Measurements from ENCODE around the gene TBL1X. TPM values are rescaled to one million over a fixed set of nuclear protein-coding genes. Genes with fewer than 3 reads are reported as not detected.

Gene TBL1X
- total RNA-seq, 1 donor from 2014 or later, result 12.3 TPM

DNA sequence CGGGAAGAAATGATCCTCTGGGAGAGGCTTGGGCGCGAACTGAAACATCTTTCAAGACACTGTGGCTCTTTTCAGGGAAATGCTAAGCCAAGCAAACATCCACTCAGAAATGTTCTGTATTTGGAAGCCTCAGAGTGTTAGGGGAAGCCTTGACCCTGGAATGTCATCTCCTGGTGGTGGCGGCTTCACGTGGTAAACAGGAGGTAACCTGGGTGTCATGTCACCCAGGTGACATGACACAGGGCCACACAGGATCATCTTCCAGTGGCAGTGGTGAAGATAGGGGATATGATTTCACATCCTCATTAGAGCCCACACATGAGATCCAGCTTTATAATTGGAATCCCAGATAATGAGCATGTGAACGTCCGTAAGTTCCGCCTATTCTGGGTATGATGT, 140.0 kb downstream of the TBL1X start:
- DNase-seq, result no peak
- no peak for ATAC-seq
- intact Hi-C loops (cut with micrococcal nuclease), result no loop called here

DNA sequence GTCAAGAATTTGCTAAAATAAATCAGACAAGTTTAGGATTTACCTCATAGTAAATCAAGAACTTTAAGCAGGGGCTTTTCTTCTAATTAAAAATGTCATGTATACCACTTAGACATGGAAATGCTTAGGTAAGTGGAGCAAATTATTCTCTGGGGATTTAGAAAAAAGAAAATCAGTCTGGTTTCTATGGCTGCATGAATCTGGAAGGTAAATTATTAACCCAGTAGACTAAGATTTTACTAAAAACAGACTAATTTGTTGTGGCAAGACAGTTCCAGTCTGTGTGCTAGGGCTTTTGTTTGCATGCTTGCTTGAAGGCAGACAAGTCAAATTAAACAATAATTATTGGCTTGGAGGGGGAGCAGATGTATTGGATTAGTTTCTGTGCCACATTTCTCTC, 140.6 kb downstream of the TBL1X start:
- intact Hi-C loops (cut with micrococcal nuclease), result no loop called here
- DNase-seq (no peak), ATAC-seq (no peak)

DNA sequence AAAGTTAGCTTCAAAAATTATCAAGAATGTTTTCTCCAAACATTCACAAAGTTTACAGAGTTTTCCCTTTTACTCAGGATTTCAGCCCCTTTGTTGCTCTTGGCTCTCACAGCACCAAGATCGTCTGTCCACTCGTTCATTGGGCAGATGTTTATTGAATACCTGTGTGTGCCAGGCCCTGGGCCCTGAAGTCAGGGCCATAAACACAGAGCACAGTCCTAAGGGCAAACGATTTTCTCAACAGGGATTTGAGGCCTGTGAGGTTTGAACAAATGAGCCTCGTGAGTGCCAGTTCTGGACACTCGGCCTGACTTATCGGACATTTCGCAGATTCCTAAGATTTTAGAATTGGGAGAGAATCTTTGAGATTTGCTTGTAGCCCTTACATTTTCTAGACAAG, 142.1 kb downstream of the TBL1X start:
- ATAC-seq (no peak), DNase-seq (no peak)
- intact Hi-C loops (cut with micrococcal nuclease), result no loop called here

DNA sequence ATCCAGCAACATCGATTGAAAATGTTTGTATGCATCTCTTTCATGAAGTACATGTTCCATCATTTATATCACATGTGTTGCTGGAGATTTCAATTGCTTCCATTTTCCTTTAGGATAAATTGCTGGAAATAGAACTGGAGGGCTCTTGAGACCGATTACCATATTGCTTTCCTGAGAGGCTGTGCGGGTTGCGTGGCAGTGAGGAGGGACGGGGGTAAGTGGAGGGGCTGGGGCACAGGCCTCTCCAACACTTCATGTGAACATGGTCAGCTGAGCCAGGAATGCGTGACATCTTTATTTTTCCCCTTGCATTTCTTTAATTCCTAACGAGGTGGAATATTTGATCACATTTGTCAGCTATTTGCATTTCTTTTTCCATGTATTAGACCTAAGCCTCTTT, 144.6 kb downstream of the TBL1X start:
- ATAC-seq, result no peak
- DNase-seq, result no peak
- intact Hi-C loops (cut with micrococcal nuclease), result no loop called here

DNA sequence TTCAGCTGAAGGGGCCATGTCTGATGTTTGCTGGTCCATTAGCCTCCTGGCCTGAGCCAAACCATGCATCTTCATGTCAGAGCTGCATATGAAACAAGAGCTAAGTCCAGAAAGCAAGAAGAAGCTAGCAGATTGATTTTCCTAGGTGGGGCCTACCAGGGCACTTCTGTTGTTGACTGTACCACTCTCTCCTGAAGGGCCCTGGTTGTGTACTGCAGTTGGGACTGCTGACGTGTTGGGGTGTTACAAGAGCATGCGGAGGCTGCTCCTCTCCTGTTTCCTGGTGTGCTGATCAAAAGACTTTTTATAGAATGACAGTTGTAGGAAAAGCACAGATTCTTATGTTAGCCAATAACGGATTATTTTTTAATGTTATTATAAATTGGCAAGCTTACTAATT, 145.1 kb downstream of the TBL1X start:
- DNase-seq, result no peak
- no peak for ATAC-seq
- intact Hi-C loops (cut with micrococcal nuclease), result no loop called here

DNA sequence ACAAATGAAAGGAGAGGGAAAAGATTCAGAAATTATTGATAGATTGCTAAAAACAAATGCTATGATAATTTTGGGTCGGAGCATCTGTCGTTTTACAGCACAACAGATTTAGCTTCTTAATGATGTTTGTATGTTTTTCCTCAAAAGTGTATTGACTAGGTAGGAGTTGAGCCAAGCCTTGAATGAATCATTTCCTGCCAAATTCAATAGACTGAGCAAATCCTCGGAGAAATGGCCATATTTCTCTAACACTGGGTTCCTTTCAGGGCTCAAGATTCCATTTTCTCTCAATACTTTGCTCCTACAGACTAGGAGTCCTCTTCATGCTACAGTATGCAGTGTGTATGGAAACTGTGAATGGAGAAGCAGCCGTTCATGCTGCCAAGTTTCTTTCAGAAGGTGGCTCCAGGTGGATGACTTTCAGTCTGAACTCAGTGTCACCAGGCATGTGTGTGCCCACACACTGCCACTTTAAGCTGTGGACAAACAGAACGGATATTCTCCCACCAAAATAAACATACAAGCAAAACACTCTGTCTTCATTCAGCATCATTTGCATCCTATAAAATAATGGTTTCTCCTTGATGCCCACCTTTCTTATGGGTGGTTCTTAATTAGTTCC, 146.0 kb downstream of the TBL1X start:
- ATAC-seq (no peak), DNase-seq (no peak)
- intact Hi-C loops (cut with micrococcal nuclease), result no loop called here

DNA sequence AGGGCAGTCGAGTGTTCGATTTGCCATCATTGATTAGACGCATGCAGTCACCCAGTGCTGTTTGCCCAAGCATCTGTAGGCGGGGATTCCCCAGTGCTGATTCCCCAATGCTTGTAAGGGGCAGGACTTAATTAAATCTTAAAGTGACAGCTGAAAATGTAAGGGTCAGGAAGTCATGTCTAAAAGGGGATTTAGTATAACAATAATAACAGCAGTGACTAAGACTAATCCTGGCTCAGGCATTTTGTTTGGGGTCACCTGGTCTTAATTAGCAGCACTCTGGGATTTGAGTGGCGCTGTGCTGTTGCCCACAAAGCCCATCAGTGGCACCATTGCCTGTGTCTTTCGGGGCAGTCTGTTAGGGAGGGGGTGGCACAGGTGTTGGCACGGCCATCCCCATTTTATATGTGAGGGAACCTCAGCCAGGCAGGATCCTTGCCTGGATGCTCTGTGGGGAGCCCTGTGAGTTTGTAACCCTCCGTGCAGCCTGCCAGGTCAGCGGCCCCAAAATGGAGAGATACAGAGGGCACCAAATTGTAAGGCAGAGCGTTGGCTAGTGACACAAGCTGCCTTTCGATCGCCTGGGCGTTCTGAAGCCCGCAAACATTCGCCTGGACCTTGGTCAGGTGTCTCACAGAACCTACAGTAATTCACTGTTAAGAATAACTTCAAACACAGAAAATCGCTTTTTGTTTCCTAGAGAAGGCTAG, 146.7 kb downstream of the TBL1X start:
- DNase-seq, result no peak
- intact Hi-C loops (cut with micrococcal nuclease), result no loop called here
- no peak for ATAC-seq

DNA sequence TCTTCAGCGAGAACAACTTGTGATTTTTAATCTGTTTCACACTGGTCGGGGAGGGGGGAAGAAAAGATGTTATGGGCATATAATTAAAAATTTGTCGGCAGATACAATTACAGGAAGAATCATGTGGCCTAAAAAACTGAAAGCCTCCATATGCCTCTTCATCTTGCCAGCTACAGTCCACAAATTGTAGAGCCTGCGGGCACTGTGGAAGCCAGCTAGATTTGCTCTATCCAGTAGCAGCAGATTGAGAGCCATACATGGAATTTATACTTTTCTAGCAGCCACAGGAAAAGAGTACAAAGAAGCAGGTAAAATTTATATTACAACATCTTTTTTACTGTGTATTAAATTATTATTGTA, 147.3 kb downstream of the TBL1X start:
- ATAC-seq, result no peak
- intact Hi-C loops (cut with micrococcal nuclease), result no loop called here
- no peak for DNase-seq

DNA sequence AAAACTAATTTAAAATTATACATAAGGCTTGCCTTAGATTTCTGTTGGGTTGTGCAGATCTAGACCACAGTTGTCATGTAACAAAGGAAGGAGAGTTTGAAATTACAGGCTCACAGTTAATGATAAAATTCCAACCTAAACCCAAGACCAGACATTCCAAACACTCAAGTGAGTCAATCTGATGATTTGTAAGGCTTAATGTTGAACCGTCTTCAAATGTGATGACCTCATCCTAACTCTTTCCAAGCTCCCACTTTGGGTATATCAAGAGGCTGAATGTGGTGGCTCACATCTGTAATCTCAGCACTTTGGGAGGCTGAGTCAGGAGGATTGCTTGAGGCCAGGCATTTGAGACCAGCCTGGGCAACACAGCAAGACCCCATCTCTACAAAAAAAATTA, 149.2 kb downstream of the TBL1X start:
- no peak for ATAC-seq
- intact Hi-C loops (cut with micrococcal nuclease), result no loop called here
- no peak for DNase-seq

DNA sequence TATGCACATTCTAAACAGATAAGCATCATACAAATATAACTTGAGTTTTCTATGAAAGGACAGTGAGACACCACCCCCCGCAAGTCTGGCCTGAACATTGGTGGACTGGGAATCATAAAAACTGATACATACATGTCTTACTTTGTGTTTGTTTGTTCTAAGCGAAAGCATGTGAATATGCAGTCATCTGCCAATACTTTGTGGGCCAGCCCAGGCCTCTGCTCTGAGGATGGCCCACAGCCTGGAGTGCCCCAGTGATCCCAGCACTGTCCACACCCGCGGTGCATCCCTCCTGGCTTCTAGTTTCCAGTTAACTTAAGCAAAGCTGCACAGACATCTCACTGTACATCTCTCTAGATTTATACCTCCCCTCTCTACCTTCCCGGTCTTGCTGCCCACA, 154.3 kb downstream of the TBL1X start:
- ATAC-seq, result no peak
- intact Hi-C loops (cut with micrococcal nuclease), result no loop called here
- DNase-seq, result no peak

DNA sequence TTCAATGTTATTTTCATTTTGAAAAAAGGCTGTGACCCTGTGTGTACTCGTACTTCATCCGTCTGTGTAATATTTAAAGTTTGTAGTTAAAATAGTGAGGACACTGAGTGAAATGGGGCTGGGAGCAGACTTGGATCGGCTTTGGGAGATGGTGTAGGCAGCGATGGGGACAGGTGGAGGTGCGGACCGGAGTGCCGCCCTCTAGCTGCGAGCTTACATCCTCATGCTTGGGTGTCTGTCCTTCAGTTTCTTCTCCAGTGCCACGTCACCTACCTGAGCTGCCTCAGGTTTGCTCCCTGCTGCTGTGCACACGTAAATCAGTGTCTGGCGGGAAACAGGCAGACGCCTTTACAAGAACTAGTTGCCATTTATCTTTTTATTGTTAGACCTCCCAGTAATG, 154.7 kb downstream of the TBL1X start:
- intact Hi-C loops (cut with micrococcal nuclease), result no loop called here
- DNase-seq, result no peak
- ATAC-seq, result no peak

DNA sequence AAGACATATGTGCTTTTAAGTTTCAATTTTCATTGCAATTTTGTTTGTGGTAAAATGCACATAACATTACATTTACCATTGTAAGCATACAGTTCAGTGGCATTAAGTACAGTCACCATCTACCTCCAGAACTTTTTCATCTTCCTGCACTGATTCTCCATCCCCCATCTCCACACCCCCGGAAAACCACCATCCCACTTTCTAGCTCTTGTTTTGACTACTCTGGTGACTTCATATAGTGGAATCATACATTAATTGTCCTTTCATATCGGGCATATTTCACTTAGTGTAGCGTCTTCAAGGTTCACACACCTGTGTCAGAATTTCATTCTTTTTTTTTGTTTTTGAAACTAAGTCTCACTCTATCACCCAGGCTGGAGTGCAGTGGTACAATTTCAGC, 157.3 kb downstream of the TBL1X start:
- DNase-seq, result no peak
- intact Hi-C loops (cut with micrococcal nuclease), result no loop called here
- ATAC-seq, result no peak

DNA sequence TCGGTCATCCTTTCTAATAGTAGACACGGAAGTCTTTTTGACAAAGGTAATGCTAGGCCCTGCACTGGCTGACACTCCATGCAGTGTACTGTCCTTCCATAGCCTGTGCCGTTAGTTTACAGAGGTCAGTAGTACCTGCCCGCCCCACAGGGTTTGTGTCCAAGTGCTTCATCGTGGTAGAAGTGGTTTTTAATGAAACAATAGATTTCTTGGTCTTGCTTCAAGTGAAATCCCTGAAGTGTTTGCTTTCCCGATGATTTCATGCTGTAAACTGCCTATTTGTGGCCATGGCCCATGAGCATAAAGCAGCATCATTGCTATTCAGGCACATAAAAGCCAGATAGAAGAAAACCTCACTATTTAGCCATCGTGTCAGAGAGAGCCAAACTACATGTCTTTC, 161.5 kb downstream of the TBL1X start:
- DNase-seq (no peak), ATAC-seq (no peak)
- intact Hi-C loops (cut with micrococcal nuclease), result no loop called here

DNA sequence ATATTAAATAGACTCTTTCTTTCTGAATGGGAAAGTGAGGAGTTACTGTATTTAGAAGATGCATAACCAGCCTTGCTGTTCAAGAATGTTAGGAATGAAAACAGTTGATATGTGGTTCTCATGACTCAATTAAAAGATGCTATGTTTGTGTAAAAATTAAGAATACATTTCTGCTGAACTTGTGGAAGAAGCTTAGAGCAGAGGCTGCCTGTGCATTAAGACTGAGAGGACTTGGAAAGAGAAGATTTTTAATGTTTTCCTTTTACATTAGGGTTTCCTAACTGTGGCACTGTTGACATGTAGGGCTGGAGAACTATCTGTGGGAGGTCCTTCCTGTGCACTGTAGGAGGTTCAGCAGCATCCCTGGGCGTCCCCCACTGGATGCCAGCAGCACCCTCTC, 163.1 kb downstream of the TBL1X start:
- intact Hi-C loops (cut with micrococcal nuclease), result no loop called here
- no peak for ATAC-seq
- no peak for DNase-seq

DNA sequence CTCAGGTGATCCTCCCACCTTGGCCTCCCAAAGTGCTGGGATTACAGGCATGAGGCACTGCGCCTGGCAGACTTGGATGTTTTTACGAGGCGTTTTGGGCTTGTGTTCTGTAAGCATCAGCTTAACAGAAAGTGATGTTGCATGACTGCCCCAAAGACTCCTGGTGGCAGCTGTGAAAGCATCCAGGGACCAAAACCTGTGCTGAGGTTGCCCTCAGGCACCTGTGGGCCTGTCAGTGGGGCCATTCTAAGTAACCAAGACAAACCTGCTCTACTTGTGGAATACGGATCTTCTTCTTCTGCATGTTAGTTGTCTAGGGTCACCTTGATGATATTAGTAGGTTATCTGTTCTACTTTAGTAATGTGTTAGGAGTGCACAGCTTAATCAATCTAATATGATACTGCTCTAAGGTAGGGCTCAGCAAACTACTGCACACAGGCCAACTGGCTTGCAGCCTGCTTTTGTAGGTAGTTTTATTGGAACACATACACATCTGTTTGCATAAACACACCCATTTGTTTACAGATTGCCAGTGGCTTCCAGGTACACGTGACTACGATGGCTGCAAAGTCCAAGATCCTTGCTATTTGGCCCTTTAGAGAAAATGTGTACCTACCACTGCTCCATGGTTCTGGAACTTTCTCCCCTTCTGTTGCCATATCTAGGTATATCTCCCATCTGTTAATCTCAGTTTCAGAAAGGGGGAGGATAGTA, 164.1 kb downstream of the TBL1X start:
- no peak for DNase-seq
- intact Hi-C loops (cut with micrococcal nuclease), result no loop called here
- ATAC-seq, result no peak

DNA sequence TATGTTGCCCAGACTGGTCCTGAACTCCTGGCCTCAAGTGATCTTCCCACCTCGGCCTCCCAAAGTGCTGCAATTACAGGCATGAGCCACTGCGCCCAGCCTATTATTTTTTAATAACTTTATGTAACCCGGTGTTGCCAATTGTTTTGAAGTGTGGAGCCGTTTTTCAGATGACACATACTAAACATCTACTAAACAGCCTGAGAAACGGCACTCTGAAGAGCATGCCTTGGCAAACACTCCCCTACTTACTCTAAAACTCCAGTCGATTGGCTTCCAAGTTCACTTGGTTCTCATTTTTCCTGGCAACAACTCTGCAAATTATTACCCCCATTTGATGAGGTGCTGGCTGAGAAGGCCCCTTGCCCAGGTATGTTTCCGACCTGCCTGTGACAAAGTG, 169.7 kb downstream of the TBL1X start:
- intact Hi-C loops (cut with micrococcal nuclease), result no loop called here
- DNase-seq, result no peak
- no peak for ATAC-seq

DNA sequence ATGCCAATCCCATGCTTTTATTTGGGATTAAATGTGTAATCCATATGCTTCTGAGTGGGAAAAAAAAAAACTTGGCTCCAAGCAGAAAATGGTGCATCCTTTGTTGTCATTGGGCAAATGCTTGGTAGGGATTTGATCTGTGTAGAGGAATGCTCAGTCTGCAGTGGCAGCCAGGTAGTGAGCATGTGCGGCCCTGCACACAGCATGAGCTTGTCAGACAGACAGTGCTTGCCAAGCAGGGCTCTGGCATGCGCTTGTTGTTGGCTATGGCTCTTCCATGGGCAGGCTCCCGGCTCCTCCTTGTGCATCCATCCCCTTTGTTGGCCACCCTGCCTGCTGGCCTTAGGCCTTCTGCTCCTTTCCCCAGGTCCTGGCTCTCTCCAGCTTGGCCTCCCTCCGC, 170.5 kb downstream of the TBL1X start:
- ATAC-seq (peak; percentile 94), DNase-seq (peak; percentile 67)
- intact Hi-C loops (cut with micrococcal nuclease), result no loop called here

DNA sequence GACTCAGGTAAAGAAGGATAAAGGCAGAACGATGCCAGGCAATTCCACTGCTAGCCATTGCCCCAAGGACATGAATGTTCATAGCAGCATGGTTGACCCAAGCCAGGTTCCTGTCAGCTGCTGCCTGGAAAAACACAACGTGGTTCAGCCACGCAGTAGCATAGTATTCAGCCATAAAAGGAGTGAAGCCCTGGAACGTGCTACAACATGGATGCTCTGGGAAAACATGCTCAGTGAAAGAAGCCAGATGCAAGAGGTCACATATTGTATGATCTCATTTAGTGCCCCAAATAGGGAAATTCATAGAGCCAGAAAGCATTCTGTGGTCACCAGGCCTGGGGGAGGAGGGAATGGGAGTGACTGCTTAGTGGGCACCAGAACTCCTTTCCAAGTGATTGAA, 170.9 kb downstream of the TBL1X start:
- intact Hi-C loops (cut with micrococcal nuclease), result no loop called here
- ATAC-seq (peak; percentile 61), DNase-seq (no peak)

DNA sequence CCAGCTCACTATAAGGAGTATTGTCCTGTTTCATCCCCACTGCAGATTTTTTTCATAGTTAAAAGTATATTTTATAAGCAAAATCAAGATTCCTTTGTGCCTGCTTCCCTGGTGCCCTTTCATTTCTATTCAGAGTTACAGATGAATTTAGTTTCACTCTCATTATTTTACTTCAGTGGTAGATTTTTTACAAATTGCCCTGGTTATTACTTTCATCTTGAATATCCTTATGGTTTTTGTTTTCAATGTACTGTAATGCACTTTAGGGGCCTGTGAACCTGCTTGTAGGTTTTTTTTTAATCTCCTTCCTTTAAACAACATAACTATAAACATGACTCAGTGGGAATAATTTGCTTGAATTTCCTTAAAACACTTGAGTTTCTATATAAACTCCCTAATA, 174.0 kb downstream of the TBL1X start:
- intact Hi-C loops (cut with micrococcal nuclease), result no loop called here
- no peak for ATAC-seq

DNA sequence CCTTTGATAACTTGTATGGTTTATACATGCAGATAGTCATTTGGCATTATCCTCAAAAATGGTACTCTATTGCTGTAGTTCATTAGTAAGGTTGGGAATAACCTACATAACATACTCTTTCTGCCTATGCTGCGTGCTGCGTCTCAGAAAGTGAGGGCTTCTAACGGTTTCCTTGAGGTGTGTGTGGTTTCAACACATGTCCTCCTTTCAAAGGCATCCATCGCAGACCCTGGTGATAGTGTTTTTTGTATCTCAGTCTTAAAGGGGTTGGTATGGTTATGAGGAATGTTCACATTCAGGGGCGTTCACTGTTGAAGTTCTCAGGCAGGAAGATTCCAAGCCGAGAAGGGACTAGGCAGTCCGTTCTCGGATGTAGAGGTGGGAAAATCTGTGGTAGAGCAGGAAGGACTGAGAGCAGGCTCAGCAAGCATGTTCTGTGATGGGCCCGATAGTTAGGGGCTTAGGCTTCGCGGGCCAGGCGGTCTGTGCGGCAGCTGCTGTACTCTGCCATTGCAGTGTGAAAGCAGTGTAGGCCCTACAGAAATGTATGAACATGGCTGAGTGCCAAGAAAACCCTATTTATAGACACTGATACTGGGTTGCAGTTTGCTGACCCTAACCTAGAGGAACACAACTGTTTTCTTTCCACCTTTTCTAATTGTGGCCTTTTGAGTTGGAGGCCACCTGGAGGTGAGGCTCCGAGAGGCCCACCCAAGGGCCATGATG, 177.6 kb downstream of the TBL1X start:
- ATAC-seq (peak; percentile 59), DNase-seq (no peak)
- intact Hi-C loops (cut with micrococcal nuclease), result no loop called here

More for the DNA sequence above, 174.0 kb downstream of the TBL1X start:
- no peak for DNase-seq
